ENCODE data around the gene CD2BP2.

GRCh38 chr16:30371248-30371816 lies 16.2 kb upstream of the CD2BP2 start:
- TF ChIP-seq, protein P1, sequence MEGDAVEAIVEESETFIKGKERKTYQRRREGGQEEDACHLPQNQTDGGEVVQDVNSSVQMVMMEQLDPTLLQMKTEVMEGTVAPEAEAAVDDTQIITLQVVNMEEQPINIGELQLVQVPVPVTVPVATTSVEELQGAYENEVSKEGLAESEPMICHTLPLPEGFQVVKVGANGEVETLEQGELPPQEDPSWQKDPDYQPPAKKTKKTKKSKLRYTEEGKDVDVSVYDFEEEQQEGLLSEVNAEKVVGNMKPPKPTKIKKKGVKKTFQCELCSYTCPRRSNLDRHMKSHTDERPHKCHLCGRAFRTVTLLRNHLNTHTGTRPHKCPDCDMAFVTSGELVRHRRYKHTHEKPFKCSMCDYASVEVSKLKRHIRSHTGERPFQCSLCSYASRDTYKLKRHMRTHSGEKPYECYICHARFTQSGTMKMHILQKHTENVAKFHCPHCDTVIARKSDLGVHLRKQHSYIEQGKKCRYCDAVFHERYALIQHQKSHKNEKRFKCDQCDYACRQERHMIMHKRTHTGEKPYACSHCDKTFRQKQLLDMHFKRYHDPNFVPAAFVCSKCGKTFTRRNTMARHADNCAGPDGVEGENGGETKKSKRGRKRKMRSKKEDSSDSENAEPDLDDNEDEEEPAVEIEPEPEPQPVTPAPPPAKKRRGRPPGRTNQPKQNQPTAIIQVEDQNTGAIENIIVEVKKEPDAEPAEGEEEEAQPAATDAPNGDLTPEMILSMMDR (IDR thresholded peaks at IDR 0.05; ENCODE audit: insufficient read depth, low read length), result no peak
- TF ChIP-seq POLR2AphosphoS5 (IDR thresholded peaks at IDR 0.05; ENCODE audit: low read depth), result no peak
- TF ChIP-seq REST (IDR thresholded peaks at IDR 0.05; ENCODE audit: insufficient replicate concordance, low read depth), result no peak
- TF ChIP-seq GABPA (IDR thresholded peaks at IDR 0.05; ENCODE audit: low read depth), result no peak

All from HL-60 (cell line).